ENCODE data around the gene GJD4.
A peak's percentile ranks its signal among the peaks of the same experiment; 100 is the strongest.

The GJD4 gene

DNA sequence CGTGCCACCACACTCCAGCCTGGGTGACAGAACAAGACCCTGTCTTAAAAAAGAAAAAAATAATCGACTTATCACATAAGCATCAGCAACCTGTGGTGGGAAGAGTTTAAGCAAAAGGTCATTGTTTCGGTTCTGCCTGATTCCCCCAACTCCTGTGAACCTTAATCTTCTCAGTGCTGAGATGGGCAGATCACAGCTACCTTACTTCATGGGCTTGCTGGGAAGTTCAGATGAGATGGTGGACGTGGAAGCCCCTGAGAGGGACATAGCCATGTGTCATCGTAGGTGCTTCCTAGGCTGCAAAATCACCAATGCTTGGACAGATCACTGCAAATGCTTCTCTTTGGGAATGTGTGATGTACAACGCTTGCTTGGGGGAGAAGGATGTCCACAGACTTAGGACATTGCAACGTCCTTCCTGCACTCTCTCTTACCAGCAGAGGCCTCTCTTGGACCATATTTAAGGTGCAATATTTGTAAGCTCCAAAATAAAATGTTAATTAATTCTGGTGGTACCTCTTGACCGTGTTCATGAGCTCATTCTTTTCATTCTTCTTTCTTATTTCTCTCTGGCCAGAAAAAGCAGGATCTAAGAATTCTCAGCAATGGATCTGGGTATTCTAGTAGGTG lies 8.6 kb downstream of the GJD4 start:
- H3K36me3 ChIP-seq (ENCODE audit: control insufficient read depth in 4 of 4, insufficient read depth in 4 of 4, low read length in 3 of 4) = no peaks in the 10 kb centered on the region
- peaks cover 0 to 10% (median 5%) of the 10 kb centered on the region in 5 experiments for H3K9me3 ChIP-seq (ENCODE audit: control extremely low read depth in 1 of 5, control insufficient read depth in 4 of 5, insufficient read depth in 2 of 5, low read depth in 1 of 5, low read length in 4 of 5)
- H3K4me3 ChIP-seq (ENCODE audit: control insufficient read depth in 1 of 7, extremely low read depth in 1 of 7, insufficient read depth in 4 of 7, low read depth in 2 of 7, low read length in 6 of 7) = no peak overlapping the region
- H3K4me1 ChIP-seq (ENCODE audit: control extremely low read depth in 1 of 4, control insufficient read depth in 4 of 4, insufficient read depth in 4 of 4, low read length in 3 of 4) = no peaks in the 10 kb centered on the region
- H3K27me3 ChIP-seq (replicated peaks in 2 of 5; ENCODE audit: control insufficient read depth in 4 of 5, insufficient read depth in 5 of 5, low read length in 4 of 5) = peaks cover 0 to 37% (median 8%) of the 10 kb centered on the region in 5 experiments
- POLR2A ChIA-PET = no interaction called here
- no peak overlapping the region for H3K27ac ChIP-seq (ENCODE audit: insufficient read depth in 1 of 2, low read depth in 1 of 2, low read length in 2 of 2, poor library complexity in 1 of 2, severe bottlenecking in 2 of 2)
- WGBS (ENCODE audit: insufficient coverage) = 100% methylated on average over 1 of the region's 8 CpGs
- DNase-seq = no peak
- CTCF ChIA-PET = interaction anchor here (1.4 kb wide), 1 partner anchor 1882 kb away, joined by 5 read pairs; no protein-coding TSS in a partner anchor

DNA sequence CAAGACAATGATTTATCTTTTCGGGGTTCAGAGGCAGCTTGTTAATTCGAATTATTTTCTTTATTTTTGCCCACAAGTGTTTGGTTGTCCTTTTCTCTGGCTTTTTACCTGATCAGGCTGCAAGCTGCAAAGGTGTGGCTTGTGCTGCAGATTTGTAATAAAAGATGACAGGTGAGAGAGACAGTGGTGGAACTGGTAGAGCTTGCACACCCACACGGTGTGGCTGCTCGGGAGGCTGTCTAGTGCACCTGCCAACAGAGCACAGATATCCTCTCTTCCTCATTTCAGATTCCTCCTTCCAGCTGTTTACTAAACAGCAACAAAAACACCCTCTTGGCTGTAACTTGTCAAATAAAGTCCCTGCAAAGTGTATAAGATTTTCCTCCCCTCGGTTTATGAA lies 9.2 kb downstream of the GJD4 start:
- H3K4me3 ChIP-seq (ENCODE audit: control insufficient read depth in 1 of 7, extremely low read depth in 1 of 7, insufficient read depth in 4 of 7, low read depth in 2 of 7, low read length in 6 of 7) = no peak overlapping the region
- WGBS (ENCODE audit: insufficient coverage) = 63% methylated on average over 2 of the region's 5 CpGs
- peaks cover 0 to 34% (median 5%) of the 10 kb centered on the region in 5 experiments for H3K27me3 ChIP-seq (replicated peaks in 2 of 5; ENCODE audit: control insufficient read depth in 4 of 5, insufficient read depth in 5 of 5, low read length in 4 of 5)
- ChIA-PET POLR2A (no interaction called here), CTCF (interaction anchor here (1.4 kb wide), 1 partner anchor 1881 kb away, joined by 5 read pairs; no protein-coding TSS in a partner anchor)
- no peak for DNase-seq
- H3K4me1 ChIP-seq (ENCODE audit: control extremely low read depth in 1 of 4, control insufficient read depth in 4 of 4, insufficient read depth in 4 of 4, low read length in 3 of 4) = no peaks in the 10 kb centered on the region
- no peak overlapping the region for H3K27ac ChIP-seq (ENCODE audit: insufficient read depth in 1 of 2, low read depth in 1 of 2, low read length in 2 of 2, poor library complexity in 1 of 2, severe bottlenecking in 2 of 2)
- peaks cover 0 to 10% (median 5%) of the 10 kb centered on the region in 5 experiments for H3K9me3 ChIP-seq (ENCODE audit: control extremely low read depth in 1 of 5, control insufficient read depth in 4 of 5, insufficient read depth in 2 of 5, low read depth in 1 of 5, low read length in 4 of 5)
- no peaks in the 10 kb centered on the region for H3K36me3 ChIP-seq (ENCODE audit: control insufficient read depth in 4 of 4, insufficient read depth in 4 of 4, low read length in 3 of 4)

DNA sequence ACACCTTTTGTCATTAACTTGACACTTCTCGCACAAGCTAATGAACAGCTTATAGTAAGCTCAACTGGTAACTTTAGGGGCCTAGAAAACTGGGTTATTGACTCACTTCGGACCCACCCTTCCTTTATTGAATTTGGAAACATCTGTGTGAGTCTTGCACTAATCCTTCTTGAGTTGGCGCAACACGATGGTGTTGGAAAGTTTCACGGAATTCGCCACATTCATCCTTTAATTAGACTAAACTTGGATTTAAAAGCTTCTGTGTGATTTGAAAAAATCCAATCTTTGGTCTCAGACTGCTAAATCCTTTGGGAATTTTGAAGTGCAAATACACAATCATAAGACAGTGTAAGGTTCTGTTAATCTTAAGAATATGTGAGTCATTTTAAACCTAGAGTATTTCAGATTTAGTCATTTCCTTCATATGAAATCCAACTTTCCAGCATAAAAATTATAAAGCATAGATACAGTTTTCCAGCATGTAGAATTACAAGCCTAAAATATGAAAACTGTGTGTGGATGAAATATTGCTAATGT lies 21.9 kb downstream of the GJD4 start:
- Histone ChIP-seq H3K27me3 (replicated peaks in 2 of 5; ENCODE audit: control insufficient read depth in 4 of 5, insufficient read depth in 5 of 5, low read length in 4 of 5) (peaks cover 0 to 2% (median 0%) of the 10 kb centered on the region in 5 experiments), H3K36me3 (ENCODE audit: control insufficient read depth in 4 of 4, insufficient read depth in 4 of 4, low read length in 3 of 4) (no peaks in the 10 kb centered on the region), H3K27ac (ENCODE audit: insufficient read depth in 1 of 2, low read depth in 1 of 2, low read length in 2 of 2, poor library complexity in 1 of 2, severe bottlenecking in 2 of 2) (no peak overlapping the region), H3K9me3 (ENCODE audit: control extremely low read depth in 1 of 5, control insufficient read depth in 4 of 5, insufficient read depth in 2 of 5, low read depth in 1 of 5, low read length in 4 of 5) (no peaks in the 10 kb centered on the region), H3K4me1 (ENCODE audit: control extremely low read depth in 1 of 4, control insufficient read depth in 4 of 4, insufficient read depth in 4 of 4, low read length in 3 of 4) (no peaks in the 10 kb centered on the region), H3K4me3 (ENCODE audit: control insufficient read depth in 1 of 7, extremely low read depth in 1 of 7, insufficient read depth in 4 of 7, low read depth in 2 of 7, low read length in 6 of 7) (no peak overlapping the region)
- no peak for DNase-seq
- POLR2A ChIA-PET = no interaction called here
- CTCF ChIA-PET = interaction anchor here (0.6 kb wide), 1 partner anchor 1037 kb away, joined by 3 read pairs; no protein-coding TSS in a partner anchor
- 100% methylated on average over 2 of the region's 6 CpGs for WGBS (ENCODE audit: insufficient coverage)

DNA sequence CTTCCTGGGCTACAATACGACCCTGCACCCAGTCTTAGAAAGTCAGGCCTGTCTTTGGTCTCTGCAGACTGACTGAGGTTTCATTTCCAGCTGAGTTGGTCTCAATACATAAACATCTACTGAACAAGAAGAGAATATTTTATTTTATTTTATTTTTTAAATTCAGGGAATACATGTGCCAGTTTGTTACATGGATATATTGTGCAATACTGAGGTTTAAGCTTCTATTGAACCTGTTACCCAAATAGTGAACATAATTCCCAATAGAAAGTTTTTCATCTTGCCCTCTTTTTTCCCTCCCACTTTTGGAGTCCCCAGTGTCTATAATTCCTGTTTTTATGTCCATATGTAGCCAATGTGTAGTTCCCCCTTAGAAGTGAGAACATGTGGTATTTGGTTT lies 26.3 kb downstream of the GJD4 start:
- H3K27me3 ChIP-seq (replicated peaks in 2 of 5; ENCODE audit: control insufficient read depth in 4 of 5, insufficient read depth in 5 of 5, low read length in 4 of 5) = peaks cover 0 to 9% (median 2%) of the 10 kb centered on the region in 5 experiments
- CTCF ChIA-PET = interaction anchor here (1.7 kb wide), 1 partner anchor 9 kb away, joined by 5 read pairs; no protein-coding TSS in a partner anchor
- no CpG with 5 or more reads among the region's 1 CpG for WGBS (ENCODE audit: insufficient coverage)

DNA sequence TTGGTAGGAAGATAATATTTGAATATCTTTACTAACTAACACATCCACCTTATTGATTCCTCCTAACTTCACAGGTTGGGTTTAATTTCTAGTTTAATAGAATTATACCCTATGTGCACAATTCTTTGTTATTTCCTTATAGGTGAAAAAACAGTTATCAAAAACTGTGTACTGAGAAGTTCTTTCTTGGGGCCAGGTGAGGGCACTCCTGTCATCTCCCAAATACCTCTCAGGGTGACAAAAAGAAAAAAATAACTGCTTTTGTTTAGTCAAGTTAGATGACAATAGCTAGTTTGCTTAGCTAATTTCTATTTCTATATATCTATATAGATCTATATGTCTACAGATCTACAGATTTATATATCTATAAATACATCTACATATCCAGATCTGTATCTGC lies 26.9 kb downstream of the GJD4 start:
- CTCF ChIA-PET = interaction anchor here (1.7 kb wide), 1 partner anchor 8 kb away, joined by 5 read pairs; no protein-coding TSS in a partner anchor
- Histone ChIP-seq H3K4me3 (ENCODE audit: control insufficient read depth in 1 of 7, extremely low read depth in 1 of 7, insufficient read depth in 4 of 7, low read depth in 2 of 7, low read length in 6 of 7) (no peak overlapping the region), H3K36me3 (ENCODE audit: control insufficient read depth in 4 of 4, insufficient read depth in 4 of 4, low read length in 3 of 4) (no peaks in the 10 kb centered on the region), H3K27ac (ENCODE audit: insufficient read depth in 1 of 2, low read depth in 1 of 2, low read length in 2 of 2, poor library complexity in 1 of 2, severe bottlenecking in 2 of 2) (no peak overlapping the region), H3K9me3 (ENCODE audit: control extremely low read depth in 1 of 5, control insufficient read depth in 4 of 5, insufficient read depth in 2 of 5, low read depth in 1 of 5, low read length in 4 of 5) (no peaks in the 10 kb centered on the region), H3K4me1 (ENCODE audit: control extremely low read depth in 1 of 4, control insufficient read depth in 4 of 4, insufficient read depth in 4 of 4, low read length in 3 of 4) (peaks cover 0 to 3% (median 1%) of the 10 kb centered on the region in 4 experiments), H3K27me3 (replicated peaks in 2 of 5; ENCODE audit: control insufficient read depth in 4 of 5, insufficient read depth in 5 of 5, low read length in 4 of 5) (peaks cover 0 to 15% (median 2%) of the 10 kb centered on the region in 5 experiments)
- DNase-seq = no peak
- POLR2A ChIA-PET = no interaction called here

More for the DNA sequence above, 26.3 kb downstream of the GJD4 start:
- no peaks in the 10 kb centered on the region for H3K9me3 ChIP-seq (ENCODE audit: control extremely low read depth in 1 of 5, control insufficient read depth in 4 of 5, insufficient read depth in 2 of 5, low read depth in 1 of 5, low read length in 4 of 5)
- no peak overlapping the region for H3K27ac ChIP-seq (ENCODE audit: insufficient read depth in 1 of 2, low read depth in 1 of 2, low read length in 2 of 2, poor library complexity in 1 of 2, severe bottlenecking in 2 of 2)
- H3K4me1 ChIP-seq (ENCODE audit: control extremely low read depth in 1 of 4, control insufficient read depth in 4 of 4, insufficient read depth in 4 of 4, low read length in 3 of 4) = no peaks in the 10 kb centered on the region
- H3K4me3 ChIP-seq (ENCODE audit: control insufficient read depth in 1 of 7, extremely low read depth in 1 of 7, insufficient read depth in 4 of 7, low read depth in 2 of 7, low read length in 6 of 7) = no peak overlapping the region
- H3K36me3 ChIP-seq (ENCODE audit: control insufficient read depth in 4 of 4, insufficient read depth in 4 of 4, low read length in 3 of 4) = no peaks in the 10 kb centered on the region
- DNase-seq = no peak
- POLR2A ChIA-PET = no interaction called here

DNA sequence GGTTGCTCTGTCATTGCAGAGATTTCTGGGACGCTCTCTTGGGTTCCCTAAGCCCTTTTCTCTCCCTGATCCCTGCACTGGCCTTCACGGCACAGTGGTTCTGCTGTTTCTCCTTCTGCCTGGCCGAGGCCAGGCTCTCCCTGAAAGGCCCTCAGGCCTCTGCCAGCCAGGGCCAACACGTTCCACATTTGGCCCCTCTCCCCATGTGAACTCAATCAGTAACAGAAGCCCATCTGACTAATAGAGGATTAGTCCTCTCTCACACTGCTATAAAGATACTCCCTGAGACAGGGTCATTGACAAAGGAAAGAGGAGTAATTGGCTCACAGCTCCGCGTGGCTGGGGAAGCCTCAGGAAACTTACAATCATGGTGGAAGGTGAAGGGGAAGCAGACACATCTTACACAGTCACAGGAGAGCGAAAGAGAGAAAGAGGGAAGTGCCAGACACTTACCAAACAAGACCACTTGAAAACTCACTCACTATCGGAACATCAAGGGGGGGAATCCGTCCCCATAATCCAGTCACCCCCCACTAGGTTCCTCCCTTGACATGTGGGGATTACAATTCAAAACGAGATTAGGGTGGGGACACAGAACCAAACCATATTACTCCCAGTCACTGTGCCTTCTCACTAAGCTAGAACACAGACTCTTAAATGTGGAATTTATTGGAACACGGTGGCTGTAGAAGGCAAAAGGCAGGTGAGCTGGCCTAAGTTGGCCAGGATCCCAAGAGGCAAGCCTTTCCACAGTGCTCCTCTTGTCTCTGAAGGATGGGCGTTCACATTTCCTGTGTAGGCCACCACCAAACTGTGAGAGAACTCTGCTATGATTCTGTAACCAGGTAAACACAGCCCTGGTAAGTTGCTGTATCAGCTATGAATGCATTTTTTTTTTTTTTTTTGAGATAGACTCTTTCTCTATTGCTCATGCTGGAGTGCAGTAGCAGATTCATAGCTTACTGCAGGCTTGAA lies 28.2 kb downstream of the GJD4 start:
- ChIA-PET POLR2A (interaction anchor here (0.6 kb wide), 1 partner anchor 387 kb away, joined by 3 read pairs; no protein-coding TSS in a partner anchor), CTCF (interaction anchor here (0.9 to 4.6 kb wide), 4 partner anchors 8 to 1247 kb away, joined by 3 to 31 read pairs (median 14); no protein-coding TSS in a partner anchor)
- Histone ChIP-seq H3K9me3 (ENCODE audit: control extremely low read depth in 1 of 5, control insufficient read depth in 4 of 5, insufficient read depth in 2 of 5, low read depth in 1 of 5, low read length in 4 of 5) (no peaks in the 10 kb centered on the region), H3K27me3 (replicated peaks in 2 of 5; ENCODE audit: control insufficient read depth in 4 of 5, insufficient read depth in 5 of 5, low read length in 4 of 5) (peaks cover 6 to 28% (median 9%) of the 10 kb centered on the region in 5 experiments), H3K4me1 (ENCODE audit: control extremely low read depth in 1 of 4, control insufficient read depth in 4 of 4, insufficient read depth in 4 of 4, low read length in 3 of 4) (peaks cover 0 to 4% (median 3%) of the 10 kb centered on the region in 4 experiments), H3K27ac (ENCODE audit: insufficient read depth in 1 of 2, low read depth in 1 of 2, low read length in 2 of 2, poor library complexity in 1 of 2, severe bottlenecking in 2 of 2) (no peak overlapping the region), H3K4me3 (ENCODE audit: control insufficient read depth in 1 of 7, extremely low read depth in 1 of 7, insufficient read depth in 4 of 7, low read depth in 2 of 7, low read length in 6 of 7) (no peak overlapping the region), H3K36me3 (ENCODE audit: control insufficient read depth in 4 of 4, insufficient read depth in 4 of 4, low read length in 3 of 4) (no peaks in the 10 kb centered on the region)
- peak in 1 of 3 donors; percentile 22 for DNase-seq
- WGBS (ENCODE audit: insufficient coverage) = 70% methylated on average over 7 of the region's 12 CpGs
